NCI-H1048 (cell line): ENCODE results near the gene MNS1.
A peak's percentile ranks its signal among the peaks of the same experiment; 100 is the strongest.
"Not testable (repeated sequence)": the region's sequence is repeated elsewhere in the genome, so short reads cannot be mapped to it uniquely, and the experiment has no call there.

Source experiments
- DNase-seq: peaks from one replicate; lab custom pipeline; 2025; lab: John Stamatoyannopoulos, UW

Gene MNS1

DNA sequence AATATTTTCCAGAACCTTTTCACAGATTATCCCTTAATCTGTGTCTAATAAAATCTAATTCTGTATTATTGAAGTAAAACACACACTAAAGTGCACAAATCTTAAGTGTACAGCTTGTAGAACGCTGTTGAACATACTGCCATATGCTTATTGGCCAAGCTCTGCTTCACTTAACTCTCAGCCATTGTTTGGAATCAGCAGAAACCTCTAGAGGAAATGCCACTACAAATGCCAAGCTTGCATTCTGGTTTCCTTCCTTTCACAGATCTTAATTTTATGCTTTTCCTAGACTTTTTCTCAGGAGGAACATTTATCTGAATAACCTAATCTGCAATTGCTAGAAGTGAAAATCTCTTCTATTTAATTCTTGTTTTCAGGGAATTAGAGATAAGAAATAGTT is 10.1 kb downstream of the MNS1 start:
- no peak for DNase-seq

DNA sequence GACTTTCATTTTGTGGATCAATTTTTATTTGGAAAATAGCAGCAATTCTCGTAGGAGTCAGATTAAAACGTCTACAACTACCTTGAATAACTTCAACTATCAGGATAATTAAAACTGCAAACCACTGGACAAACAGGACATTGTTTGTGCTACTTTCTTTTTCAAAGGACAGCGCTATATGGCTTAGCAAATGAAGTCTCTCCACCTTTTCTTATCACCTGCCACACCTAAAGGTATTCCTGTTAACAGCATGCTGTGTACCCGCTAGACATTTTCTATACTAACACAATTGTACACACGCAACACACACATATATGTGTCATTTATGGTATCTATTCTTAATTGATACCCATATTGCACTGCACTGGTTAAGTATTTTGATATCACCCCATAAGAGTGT is 19.2 kb downstream of the MNS1 start:
- no peak for DNase-seq

DNA sequence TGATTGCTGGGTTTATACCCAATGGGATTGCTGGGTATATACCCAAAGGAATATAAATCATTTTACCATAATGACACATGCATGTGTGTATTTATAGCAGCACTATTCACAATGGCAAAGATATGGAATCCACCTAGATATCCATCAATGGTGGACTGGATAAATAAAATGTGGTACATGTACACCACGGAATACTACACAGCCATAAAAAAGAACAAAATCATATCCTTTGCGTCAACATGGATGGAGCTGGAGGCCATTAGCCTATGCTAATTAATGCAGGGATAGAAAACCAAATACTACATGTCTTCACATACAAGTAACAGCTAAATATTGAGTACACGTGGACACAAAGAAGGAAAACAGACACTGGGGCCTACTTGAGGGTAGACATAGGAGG is 22.6 kb downstream of the MNS1 start:
- DNase-seq = no peak

DNA sequence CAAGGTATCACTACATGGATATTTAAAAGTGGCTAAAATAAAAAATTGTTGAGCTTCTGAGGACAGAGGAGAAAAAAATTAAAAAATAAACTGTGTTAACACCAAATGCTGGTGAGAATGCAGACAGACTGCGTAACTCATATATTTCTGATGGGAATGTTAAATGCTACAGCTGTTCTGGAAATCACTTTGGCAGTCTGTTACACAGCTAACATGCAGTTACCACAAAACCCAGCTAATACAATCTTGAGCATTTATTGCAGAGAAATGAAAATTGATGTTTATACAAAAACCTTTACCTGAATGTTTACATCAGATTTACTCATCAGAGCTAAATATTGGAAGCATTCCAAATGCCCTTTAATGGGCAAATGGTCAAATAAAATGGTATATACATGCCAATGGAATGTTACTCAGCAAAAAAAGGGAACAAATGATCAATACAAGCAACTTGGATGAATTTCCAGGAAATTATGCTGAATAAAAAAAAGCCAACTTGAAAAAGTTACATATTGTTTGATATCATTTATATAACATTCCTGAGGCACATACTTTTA is 24.6 kb downstream of the MNS1 start:
- no peak for DNase-seq

DNA sequence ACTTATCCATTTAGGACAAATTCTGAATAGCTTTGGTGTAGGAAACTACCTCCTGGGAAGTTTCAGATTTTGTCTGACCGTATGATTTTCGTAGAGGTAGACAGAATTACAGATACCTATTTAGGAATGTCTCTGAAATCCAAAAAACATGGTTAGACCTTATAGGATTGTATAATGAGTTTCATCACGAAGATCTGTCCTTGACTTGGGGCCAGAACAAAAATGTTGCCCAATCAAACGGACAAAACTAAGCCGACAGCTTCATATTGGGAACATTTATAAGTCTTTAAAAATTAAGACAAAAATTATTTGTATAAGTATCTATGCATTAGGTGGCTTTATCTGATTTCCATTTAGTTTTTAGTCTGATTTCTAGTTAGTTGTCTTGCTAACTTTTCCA is 32.6 kb downstream of the MNS1 start:
- no peak for DNase-seq

DNA sequence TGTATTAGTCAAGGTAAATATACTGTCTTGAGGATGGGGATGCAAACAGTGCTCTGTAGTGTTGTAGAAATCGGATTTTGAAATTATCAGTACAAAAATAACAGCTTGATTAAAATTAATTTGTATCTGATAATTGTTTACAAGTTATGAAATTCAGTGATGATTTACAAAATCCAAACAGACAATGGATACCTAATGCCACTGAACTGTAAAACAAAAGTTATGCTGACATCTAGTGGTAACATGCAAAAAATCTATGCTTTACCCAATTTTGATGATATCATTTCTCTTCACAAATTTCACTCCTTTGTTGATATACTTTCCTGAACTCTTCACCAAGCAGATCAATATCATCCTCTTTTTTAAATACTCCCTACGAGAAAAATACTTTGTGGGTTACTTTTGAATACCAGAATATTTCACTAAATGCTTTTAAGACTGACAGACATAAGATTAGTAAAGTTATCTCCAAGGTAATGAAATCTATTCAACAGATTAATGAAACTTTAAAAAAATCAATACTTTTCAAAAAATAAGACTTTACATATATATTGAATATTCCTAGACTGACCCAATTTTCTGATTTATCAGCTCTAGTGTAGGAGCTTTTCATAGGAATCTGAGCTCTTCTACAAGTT is 36.0 kb downstream of the MNS1 start:
- peak; percentile 13 for DNase-seq

DNA sequence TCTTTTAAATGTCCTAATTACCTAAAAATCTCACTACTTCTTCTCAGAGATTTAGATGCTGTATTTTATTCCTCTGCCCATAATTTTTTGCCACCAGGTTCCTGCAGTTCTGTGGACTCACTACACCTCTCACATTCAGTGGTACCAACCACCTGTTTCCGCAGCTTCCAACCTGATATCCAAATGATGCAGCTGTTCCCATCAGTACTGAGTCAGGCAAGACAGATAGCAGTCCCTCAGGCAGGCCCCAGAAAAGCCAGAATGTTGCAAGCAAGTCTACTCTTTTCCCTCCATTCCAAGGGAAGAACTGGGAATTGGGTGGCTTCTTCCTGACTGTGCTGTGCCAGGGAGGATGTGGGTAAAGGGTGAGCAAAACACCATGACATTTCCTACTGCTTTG is 39.0 kb downstream of the MNS1 start:
- DNase-seq = no peak

DNA sequence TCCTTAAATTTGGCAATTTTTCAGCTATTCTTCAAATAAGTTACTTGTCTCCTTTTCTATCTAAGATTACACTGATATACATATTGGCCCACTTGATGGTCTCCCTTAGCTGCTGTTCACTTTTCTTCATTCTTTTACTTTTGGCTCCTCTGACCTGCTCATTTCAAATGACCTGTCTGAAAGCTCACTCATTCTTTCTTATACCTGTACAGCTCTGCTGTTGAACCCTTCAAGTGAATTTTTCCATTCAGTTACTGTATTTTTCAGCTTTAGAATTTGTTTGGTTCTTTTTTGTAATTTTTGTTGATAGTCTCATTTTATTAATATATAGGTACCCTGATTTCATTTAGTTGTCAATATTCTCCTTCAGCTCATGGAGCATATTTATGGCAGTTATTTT is 39.7 kb downstream of the MNS1 start:
- no peak for DNase-seq

DNA sequence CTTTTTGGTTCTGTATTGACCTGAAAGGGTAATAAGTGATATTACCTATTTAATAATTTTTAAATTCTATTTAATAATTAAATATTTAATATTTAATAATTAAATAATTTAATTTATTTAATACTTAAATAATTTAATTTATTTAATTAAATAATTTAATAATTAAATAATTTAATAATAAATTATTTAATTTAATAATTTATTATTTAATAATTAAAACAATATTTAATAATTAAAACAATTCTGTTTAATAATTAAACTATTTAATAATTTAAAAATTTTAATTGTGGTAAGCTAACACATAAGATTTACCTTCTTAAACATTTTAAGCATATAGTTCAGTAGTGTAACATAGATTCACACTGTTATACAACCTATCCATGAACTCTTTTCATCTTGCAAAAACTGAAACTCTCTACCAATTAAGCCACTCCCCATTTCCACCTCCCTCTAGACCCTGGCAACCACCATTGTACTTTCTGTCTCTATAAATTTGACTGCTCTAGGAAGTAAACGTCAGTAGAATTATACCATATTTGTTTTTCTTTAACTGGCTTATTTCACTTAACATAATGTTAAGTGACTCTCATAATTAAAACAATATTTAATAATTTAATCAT is 51.7 kb downstream of the MNS1 start:
- not testable (repeated sequence) for DNase-seq

DNA sequence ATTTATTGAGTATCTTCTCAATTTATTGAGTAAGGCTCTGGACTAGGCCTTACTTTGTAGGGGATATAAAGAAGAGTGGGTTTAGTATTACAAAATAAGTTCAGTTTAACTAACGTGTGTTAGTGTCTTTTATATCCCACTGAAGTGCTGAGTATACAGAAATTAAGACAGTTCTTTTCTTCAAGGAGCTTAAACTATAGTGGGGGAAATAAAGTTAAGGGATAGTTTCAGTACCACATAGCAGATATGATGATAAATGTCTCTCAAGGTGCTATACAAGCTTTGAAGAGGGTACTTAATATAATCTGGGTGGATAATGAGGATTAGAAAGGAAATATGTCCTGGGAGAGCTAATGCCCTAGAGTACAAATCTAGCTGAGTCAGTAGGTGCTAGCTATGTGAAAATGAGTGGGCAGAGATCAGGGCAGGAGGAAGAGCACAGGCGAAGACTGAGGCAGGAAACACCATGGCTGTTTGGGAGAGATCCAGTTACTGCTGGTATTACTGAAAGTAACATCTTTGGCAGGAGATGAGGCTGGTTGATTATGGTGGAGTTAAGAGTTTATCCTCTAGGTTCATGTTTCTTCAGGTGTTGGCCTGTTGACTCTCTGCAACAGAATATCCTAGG is 53.7 kb downstream of the MNS1 start:
- no peak for DNase-seq

DNA sequence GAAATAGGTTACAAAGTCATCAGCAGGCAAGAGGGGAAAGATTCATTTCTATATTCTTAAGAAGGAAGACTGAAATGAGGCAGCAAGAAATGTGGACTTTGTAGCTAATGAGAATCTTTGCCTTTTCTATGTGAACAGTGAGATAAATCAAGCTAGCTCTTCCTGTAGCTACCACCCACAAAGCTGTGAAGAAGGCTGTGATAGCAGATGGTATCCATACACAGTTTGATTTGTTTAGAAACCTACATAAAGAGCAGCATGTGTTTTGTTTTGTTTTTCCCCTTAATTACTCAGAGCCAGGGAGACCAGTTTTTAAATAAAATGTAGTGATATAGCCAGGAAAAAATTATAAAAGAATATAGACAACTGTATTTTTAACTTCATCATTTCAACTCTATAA is 54.2 kb downstream of the MNS1 start:
- no peak for DNase-seq

DNA sequence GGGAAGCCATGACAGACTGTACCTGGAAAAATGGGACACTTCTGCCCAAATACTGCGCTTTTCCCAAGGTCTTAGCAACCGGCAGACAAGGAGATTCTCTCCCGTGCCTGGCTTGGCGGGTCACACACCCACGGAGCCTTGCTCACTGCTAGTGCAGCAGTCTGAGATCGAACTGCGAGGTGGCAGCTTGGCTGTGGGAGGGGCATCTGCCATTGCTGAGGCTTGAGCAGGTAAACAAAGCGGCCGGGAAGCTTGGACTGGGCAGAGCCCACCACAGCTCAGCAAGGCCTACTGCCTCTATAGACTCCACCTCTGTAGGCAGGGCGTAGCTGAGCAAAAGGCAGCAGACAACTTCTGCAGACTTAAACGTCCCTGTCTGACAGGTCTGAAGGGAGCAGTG is 65.7 kb downstream of the MNS1 start:
- not testable (repeated sequence) for DNase-seq

DNA sequence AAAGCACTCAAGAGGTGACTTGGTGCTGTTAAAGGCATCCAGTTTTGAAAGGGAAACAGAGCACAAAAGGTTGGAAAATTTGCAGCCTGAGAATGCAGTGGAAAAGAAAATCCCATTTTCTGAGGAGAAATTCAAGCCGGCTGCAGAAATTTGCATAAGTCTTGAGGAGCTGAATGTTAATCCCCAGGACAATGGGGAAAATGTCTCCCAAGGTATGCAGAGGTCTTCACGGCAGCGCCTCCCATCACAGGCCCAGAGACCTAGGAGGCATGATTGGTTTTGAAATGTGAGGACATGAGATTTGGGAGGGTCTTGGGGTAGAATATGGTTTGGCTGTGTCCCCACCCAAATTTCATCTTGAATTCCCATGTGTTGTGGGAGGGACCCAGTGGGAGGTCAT is 67.6 kb downstream of the MNS1 start:
- not testable (repeated sequence) for DNase-seq

DNA sequence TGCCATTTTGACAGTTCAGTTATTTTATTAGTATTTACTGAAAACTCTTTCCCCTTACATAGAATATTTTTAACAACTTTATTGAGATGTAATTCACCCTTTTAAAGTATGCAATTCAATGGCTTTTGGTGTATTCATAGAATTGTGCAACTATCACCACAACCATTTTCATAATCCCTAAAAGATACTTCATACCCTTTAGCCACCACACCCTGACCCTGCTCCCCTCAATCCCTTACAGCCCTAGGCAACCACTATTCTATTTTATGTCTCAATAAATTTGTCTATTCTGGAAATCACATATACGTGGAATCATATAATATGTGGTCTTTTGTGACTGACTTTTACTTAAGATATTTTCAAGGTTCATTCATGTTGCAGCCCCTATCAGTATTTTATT is 70.0 kb downstream of the MNS1 start:
- no peak for DNase-seq

DNA sequence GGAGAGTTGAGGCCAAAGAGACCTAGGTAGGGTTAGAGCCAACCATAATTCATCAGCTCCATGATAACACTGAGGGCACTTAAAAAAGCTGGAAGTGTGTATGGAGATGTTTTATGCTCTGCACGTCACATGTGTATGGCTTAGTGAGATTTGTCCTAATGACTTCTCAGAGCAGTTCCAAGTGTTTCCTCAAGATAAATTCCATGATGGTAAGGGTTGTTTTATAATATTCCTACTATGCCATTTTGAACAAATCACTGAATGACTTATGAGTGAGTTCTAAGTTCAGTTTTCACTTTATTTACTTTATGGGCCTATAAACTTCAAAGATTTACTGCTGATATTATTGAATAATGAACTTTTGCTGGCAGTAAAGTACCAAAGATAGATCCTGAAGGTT is 71.7 kb downstream of the MNS1 start:
- no peak for DNase-seq

DNA sequence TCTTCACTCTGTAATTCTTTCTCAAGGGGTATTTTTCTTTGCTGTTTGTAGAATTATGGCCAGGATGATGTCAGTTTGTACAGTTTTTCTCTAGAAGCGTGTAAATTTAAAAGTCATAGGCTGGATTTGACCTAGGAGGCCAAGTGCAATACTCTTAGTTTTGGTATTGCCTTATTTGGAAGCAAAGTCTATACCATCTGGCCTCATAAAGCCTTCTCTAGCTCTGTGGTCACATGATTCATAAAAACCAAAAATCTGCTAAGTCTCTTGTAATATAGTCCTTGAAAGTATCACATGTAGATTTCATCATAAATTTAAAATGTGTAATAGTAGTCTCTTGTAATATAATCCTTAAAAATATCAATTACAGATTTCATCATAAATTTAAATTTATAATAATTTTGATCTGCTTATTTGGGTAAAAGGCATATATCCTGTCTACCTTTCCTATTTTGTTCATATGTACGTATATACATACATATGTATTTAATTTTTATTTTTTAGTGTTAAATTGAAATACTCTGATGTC is 74.1 kb downstream of the MNS1 start:
- DNase-seq = no peak

DNA sequence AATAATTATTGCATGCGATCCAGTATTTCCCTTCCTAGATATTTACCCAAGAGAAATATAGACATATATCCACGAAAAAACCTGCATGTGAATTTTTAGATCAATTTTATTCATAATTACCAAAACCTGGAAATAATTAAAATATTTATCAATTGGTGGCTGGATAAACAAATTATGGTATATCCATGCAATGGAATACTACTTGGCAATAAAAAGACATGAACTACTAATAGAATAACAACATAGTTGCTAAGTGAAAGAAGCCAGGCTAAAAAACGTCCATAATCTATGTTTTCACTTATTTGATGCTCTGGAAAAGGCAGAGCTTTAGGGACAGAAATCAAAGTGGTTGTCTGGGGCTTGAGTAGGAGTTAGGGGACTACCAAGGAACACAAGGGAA is 79.0 kb downstream of the MNS1 start:
- DNase-seq = no peak

DNA sequence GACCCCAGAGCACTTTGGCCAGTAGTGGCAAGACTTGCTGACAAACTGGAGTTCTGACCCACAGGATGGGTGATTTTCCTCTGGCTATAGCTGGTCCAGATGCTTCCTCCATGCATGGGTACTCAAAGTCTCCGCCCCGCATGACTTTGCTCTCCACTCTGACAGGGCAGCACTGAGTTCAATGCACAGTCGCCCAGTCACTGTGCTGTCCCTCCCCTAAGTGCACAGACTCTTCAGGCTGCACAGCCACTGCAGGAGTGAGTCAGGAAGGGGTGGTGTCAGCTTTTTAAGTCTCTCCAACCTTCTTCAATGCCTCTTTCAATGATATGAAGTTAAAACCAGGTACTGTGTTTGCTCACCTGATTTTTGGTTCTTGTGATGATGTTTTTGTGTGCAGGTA is 81.9 kb downstream of the MNS1 start:
- DNase-seq = no peak
